HL-60 (cell line): Measurements from ENCODE around the gene MUC5AC.

Experiments used
- DNase-seq, 2 experiments: peaks; one replicate each; pipeline ENCODE4 v3.0.0-alpha.2; 2010 to 2020; ENCODE audit warnings: low read depth in 1 of 2, low spot score in 1 of 2
- H3K27ac ChIP-seq: fragments of 250-450 bp; sonication (Bioruptor Pico); replicated peaks from 2 replicates; pipeline ENCODE4 v1.5.1; 2020; ENCODE audit warnings: mild to moderate bottlenecking, moderate library complexity
- H3K27me3 ChIP-seq: fragments of 250-450 bp; sonication (Bioruptor Pico); 2 replicates; pipeline ENCODE4 v1.5.1; 2021; ENCODE audit warnings: mild to moderate bottlenecking, moderate library complexity; ENCODE audit not compliant: insufficient read depth, poor library complexity, severe bottlenecking
- H3K4me3 ChIP-seq: replicated peaks from 2 replicates; pipeline ENCODE4 v1.5.1; 2011; ENCODE audit warnings: mild to moderate bottlenecking, control low read depth, low read length; ENCODE audit not compliant: insufficient read depth
- CTCF ChIP-seq: IDR thresholded peaks from one replicate; pipeline ENCODE4 v1.5.1; 2011; ENCODE audit warnings: low read length, control low read depth, inconsistent platforms; ENCODE audit not compliant: insufficient read depth
- GABPA ChIP-seq: IDR thresholded peaks from 2 replicates; pipeline ENCODE4 v1.6.1; 2012; ENCODE audit warnings: low read depth
- POLR2AphosphoS5 ChIP-seq: IDR thresholded peaks from 2 replicates; pipeline ENCODE4 v1.6.1; 2012; ENCODE audit warnings: low read depth
- REST ChIP-seq: IDR thresholded peaks from 2 replicates; pipeline ENCODE4 v1.6.1; 2012; ENCODE audit warnings: low read depth; ENCODE audit not compliant: insufficient replicate concordance
- SPI1 ChIP-seq: IDR thresholded peaks from 2 replicates; pipeline ENCODE4 v1.6.1; 2012; ENCODE audit warnings: low read depth, mild to moderate bottlenecking, borderline replicate concordance

Gene MUC5AC

GRCh38 chr11:1195682-1196515 lies 38.1 kb downstream of the MUC5AC start:
- no peak overlapping the region for H3K27ac ChIP-seq
- DNase-seq = no peak
- H3K27me3 ChIP-seq = no peaks in the 10 kb centered on the region
- no peak for TF ChIP-seq GABPA
- no peak for TF ChIP-seq POLR2AphosphoS5
- TF ChIP-seq REST = no peak
- no peak for TF ChIP-seq SPI1
- TF ChIP-seq CTCF = no peak
- no peak overlapping the region for H3K4me3 ChIP-seq

GRCh38 chr11:1196516-1197391 lies 39.0 kb downstream of the MUC5AC start:
- Histone ChIP-seq H3K4me3 (no peak overlapping the region), H3K27me3 (no peaks in the 10 kb centered on the region), H3K27ac (no peak overlapping the region)
- DNase-seq = no peak
- TF ChIP-seq SPI1 (no peak), POLR2AphosphoS5 (no peak), REST (no peak), CTCF (no peak), GABPA (no peak)

GRCh38 chr11:1197431-1197885 lies 39.7 kb downstream of the MUC5AC start:
- Histone ChIP-seq H3K4me3 (no peak overlapping the region), H3K27me3 (no peaks in the 10 kb centered on the region), H3K27ac (no peak overlapping the region)
- TF ChIP-seq SPI1 = no peak
- TF ChIP-seq GABPA = no peak
- TF ChIP-seq POLR2AphosphoS5 = no peak
- TF ChIP-seq REST = no peak
- no peak for TF ChIP-seq CTCF
- DNase-seq = no peak
